ENCODE results near the gene ETNK2.
A peak's percentile ranks its signal among the peaks of the same experiment; 100 is the strongest.

The ETNK2 gene

DNA sequence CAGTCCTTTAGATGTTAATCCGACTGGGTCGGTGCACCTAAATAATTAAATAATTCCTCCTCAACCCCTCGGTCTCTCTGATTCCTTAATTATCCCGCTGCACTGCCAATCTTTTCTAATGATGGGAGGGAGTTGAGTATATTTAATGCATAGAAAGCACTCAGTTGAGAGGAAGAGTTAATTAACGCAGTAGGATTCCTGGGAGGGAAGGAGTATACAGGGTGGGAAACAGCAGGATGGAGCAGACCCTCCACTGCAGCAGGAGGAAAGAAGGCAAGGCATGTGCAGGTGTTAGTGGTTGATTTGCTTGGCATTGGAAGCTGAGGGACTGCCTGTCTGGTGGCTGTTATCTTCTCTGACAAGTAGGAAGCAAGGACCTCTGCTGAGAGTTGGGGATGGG lies 24.2 kb upstream of the ETNK2 start:
- no peak for DNase-seq (ENCODE audit: low spot score)

DNA sequence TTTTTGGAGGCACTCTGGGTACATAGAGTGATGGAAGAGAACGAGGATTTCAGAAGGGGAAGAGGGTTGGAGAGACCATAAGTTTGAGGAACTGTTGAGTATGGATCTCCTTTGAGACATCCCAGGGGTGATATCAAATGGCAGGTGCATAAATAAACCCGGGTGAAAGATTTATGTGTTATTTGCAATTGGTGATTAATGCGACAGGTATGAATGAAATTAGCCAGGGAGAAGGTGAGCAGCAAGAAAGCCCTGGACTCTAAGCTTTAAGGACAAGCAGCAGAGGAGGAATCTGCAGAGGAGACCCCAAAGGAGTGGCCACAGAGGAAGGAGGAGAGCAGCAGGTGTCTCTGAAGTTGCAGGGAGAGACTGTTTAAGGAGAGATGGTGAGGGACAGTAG lies 23.1 kb upstream of the ETNK2 start:
- peak; percentile 52 for DNase-seq (ENCODE audit: low spot score)

DNA sequence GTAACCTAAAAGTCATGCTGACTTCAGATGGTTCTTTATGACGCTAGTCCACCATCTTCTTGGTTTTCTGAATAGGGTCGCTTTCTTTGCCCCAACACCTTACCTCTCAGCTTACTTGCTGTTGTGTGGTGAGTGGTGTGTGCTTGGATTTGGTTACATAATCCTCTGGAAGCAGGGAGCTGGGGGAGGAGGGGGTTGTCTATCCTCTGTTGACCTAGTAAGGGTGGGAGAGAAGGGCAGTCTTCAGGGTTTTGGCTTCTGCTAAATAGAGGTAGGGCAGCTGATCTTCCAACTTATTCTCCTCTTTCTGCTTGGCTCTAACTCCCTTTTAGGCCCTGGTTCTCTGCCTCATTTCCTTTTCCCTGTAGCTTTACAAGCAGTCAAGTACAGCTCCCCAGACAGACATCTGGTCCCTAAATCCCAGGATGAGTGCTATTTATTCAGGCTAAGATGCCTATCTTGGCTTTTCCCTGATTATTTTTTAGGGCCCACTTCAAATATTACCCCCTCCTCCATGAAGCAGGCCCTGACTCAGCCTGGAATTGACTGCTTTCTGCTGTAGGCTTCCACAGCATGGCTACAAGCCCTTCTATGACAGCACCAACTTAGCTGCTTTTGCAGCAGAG lies 20.7 kb upstream of the ETNK2 start:
- no peak for DNase-seq (ENCODE audit: low spot score)

DNA sequence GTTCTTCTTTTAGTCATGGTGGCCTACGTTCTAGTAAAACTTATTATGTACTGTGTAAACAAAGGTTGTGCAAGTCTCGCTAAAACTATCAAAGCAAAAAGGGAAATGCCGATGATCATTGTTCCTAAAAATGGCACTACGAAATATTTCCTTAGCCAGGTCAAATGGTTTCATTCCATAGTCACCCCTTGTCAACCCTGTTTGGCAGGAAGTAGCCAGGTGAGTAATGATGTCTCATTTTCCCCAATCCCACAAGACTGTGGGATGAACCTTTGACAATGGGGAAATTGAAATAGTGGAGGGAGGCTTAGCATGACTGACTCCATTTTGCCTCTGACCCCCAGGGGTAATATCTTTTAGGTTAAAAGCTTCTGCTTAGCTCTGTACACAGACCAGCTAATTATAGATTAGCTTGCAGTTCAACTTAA lies 19.9 kb upstream of the ETNK2 start:
- DNase-seq (ENCODE audit: low spot score): peak; percentile 97

DNA sequence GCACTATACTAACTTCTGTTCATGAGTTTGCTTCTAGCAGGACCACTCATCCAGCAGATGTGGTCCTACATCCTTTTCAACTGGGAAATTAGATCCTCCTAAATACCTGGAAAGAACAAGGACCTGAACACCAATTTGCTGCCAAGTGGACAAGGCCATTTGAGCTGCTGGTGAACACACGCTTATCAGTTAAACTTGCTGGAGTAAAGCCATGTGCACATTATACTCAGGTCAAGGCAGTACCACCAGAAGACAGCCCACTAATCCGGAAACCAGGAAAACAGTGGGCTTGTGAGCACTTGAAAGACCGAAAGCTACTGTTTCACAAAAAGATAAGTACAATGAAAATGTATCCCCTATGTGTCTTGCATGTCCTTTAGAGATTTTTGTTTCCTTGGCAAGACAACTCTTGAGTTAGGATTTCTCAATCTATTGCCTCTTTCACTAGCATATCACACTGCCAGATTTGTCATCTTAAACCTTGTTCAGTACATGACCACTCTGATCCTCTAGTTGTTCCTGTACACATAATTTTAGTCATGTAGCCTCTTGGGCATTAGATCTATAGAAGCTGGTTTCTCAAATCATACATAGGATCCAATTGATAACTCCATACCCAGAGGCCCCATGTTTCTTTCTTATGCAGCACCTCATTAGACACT lies 18.8 kb upstream of the ETNK2 start:
- no peak for DNase-seq (ENCODE audit: low spot score)

DNA sequence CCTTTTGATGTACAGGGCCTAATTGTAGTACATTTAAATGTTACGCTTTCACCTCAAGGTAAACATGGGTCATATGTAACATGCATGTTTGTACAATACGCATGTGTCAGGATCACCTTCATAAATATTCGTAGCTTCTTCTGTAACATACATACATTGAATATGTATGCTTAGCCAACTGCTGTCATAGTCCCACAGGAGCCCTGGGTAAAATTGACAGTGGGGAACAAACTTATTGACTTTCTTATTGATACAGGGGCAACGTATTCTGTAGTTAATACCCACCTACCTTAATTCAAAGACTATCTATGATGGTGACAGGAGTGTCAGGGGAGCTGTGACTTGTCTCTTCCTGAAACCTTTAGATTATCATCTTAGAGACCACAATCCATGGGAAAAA lies 18.0 kb upstream of the ETNK2 start:
- DNase-seq (ENCODE audit: low spot score): no peak

DNA sequence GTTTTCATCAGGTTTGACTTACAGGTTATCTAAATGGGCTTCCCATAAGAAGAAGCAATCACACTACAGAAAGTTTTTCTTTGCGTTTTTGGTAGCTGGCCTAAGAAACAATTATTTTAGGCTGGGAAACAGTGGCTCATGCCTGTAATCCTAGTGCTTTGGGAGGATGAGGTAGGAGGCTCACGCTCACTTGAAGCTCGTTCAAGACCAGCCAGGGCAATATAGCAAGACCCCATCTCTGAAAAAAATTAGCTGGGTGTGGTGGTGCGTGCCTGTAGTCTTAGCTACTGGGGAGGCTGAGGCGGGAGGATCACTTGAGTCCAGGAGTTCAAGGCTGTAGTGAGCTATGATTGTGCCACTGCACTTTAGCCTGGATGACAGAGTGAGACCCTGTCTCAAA lies 15.9 kb upstream of the ETNK2 start:
- DNase-seq (ENCODE audit: low spot score): no peak

DNA sequence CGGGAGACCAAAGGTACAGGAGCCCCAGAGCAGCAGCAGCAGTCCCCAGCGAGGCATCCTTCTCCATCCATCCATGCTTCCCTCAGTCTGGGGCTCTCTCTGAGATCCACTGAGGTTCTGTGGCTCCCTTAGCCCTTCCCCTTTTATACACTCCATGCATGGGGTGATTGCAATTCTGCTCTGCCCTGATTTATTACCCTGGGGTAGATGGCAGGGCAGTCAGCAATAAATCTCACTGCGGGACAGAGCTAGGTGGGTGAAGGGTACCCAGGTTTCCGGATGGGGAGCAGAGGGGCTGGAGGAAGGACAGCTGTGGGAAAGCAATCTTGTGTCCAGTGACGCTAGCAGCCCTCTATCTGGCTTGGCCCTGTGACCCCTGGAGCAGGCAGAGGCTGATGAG lies 14.4 kb upstream of the ETNK2 start, which contains the start of gene REN:
TSS of gene REN (minus strand) at position 119 of the 400 bp plus-strand sequence. CDS start at position 75, 44 bp downstream.
- no peak for DNase-seq (ENCODE audit: low spot score)

DNA sequence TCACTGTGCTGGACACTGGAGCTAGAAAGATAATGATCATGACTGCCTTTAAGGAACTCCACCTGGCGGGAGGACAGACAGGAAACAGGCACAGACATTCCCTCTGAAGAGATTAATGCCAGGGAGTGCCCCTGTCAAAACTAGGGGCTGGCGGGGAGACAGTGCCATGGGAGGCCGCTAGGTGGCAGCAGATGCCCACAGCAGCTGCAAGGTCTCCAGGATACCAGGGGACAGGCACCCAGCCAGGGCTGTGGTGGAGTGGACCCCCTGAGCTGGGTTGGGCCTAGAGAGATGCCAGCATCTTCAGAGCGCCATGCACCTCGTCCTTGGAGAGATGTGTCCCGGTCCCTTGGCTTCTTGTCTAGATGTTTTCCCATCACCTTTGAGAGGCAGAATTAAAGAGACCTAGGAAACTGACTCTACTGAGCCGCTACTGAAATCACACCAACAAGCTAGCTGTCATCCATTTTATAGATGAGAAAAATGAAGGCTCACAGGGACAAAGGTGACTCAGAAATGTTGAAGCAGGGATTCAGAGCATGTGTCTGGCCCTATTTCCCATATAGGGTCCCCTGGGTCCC lies 10.7 kb upstream of the ETNK2 start:
- peak; percentile 88 for DNase-seq (ENCODE audit: low spot score)

DNA sequence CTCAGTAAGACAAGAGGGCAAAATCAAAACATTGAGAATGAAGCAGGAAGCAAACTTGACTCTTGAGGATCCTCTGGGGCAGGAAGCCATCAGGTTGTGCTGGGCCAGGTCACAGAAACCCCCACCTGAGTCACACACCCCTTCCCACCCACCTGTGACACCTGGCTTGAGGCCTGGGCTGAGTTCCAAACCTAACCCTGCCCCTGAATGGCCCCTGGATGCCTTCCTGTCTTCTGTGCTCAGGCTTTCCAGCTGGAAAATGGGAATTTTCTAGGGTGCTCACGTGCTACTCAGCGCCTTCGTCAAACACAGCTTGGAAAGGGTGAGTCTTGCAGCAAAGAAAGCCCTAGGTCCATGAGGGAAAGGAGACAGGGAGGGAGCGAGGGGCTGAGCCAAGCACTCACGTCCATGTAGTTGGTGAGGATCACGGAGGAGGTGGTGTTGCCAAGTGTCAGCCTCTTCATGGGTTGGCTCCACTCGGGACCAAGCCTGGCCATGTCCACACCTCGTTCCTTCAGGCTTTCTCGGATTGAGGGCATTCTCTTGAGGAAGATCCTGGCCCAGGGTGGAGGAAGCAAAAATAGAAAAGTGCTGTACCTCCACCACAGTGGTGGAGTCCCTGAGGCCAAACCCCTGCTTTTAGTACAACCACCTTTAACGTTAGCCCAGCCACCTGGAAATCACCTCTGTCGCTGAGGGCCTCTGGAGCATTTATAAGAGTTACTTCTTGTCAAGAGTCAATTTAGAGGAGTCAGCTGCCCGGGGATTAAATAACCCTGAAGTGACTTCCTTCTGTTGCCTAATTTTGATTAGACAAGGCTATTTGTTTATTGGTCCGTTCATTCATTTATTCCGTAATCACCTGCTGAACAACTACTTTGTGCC lies 10.0 kb upstream of the ETNK2 start:
- DNase-seq (ENCODE audit: low spot score): peak; percentile 42

DNA sequence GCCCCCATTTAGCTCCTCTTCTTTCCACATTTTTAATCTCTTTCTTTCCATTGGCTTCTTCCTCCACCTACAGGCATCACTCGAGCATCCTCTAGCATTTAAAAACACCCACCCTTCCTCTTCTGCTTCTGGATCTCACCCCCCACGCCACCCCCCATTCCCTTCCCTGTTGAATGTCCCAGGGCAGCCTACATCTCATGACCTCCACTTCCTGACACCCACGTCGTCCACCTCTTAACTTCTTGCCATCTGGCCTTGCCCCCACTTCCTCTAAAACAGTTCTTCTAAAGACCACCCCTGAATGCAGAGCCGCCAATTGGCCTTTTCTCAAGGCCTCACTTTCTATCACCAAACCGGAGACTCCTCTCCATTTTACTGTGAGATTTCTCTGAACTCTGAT lies 6.1 kb upstream of the ETNK2 start:
- no peak for DNase-seq (ENCODE audit: low spot score)

DNA sequence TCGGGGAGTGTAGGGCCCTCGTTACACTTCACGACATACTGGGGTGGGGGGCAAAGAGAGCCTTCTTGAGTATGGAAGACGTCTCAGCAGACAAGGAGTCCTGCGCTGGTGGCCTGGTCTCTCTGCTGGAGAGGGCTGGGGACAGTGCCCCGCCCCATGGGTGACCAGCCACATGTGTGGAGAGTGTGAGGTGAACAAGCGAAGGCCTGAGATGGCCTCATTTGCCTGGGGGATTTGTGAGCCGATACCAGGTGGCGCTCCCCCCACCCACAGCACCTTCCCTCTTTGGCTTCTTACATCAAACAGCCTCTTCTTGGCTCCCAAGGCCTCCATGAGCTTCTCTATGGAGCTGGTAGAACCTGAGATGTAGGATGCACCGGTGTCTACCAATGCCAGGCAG lies 4.0 kb upstream of the ETNK2 start:
- DNase-seq (ENCODE audit: low spot score): no peak

DNA sequence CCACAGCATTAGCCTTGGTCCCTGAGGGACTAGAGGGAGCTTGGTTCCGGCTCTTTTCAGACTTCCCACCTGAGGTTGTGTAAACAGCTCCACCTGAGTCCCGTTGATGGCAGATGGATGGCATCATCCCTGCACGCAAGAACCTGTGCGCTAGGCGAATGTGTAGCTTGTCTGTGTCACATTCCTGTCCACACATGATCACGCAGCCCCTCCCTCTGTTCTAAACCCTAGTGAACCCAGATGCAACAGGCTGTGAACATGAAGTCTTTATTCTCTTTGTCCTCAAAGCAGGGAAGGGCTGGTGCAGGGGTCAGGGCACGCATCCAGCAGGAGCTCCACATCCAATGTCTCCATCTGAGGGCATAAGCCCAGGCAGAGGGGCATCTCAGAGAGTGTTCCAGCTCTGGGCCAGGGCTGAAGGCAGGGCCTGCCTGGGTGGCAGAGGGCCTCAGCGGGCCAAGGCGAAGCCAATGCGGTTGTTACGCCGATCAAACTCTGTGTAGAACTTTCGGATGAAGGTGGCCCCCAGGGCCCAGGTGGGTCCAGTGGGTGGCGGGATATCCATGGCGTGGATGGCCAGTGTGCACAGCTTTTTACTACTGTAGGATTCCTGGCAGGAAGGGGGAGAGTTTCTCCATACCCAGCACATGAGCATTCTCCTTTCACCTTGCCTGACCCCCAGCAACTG lies 2.9 kb upstream of the ETNK2 start:
- DNase-seq (ENCODE audit: low spot score): no peak

DNA sequence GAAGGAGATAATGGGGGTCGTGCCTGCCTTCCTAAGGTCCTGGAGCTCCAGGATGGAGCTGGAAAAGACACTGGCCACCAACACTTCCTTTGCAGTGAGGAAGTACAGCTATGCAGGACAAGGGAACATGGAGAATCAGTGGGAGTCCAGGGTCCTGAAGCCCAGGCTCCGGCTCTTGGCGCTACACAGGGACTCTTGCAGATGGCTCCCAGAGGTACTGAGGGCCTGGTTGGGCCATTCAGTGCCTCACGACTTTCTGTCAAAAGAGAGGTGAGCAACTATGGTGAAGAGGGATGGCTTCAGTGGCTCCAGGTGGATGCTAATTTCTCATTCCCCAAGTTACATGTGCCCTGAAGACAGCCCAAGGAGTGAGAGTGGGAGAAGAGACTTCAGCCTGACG lies 1.8 kb upstream of the ETNK2 start:
- no peak for DNase-seq (ENCODE audit: low spot score)

DNA sequence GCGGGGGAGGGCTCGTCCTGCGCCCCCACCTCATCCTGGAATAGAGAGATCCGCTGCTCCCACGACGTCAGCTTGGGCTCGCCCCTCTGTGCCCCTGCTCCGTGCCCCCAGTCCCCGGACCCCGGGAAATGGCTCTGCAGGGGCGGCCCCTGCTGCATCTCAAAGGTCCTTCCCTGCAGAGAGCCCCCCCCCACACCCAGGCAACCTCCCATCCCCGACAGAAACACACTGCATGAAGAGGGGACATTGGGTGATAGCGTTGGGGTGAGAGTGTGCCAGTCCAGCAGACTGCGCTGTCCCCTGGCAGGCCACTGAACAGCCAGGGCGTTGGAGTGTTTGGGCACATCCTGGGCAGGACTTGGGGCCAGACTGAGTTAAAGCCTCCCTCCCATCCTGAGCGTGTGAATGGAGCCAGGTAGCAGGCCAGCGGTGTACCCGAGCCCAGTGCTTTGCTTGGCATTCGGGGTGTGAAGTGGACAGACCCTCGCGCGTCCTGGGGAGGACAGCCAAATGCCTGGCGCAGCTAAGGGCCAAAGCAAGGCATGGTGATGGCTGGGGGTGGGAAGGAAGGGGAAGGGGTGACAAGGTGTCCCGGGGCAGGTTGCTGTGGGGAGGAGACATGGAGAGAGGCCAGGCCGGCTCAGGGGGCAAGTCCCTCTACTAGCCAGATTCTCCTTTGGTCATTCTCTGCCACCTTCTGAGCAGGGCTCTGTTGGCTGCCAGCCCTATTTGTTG lies 633 bp upstream of the ETNK2 start:
- DNase-seq (ENCODE audit: low spot score): no peak

DNA sequence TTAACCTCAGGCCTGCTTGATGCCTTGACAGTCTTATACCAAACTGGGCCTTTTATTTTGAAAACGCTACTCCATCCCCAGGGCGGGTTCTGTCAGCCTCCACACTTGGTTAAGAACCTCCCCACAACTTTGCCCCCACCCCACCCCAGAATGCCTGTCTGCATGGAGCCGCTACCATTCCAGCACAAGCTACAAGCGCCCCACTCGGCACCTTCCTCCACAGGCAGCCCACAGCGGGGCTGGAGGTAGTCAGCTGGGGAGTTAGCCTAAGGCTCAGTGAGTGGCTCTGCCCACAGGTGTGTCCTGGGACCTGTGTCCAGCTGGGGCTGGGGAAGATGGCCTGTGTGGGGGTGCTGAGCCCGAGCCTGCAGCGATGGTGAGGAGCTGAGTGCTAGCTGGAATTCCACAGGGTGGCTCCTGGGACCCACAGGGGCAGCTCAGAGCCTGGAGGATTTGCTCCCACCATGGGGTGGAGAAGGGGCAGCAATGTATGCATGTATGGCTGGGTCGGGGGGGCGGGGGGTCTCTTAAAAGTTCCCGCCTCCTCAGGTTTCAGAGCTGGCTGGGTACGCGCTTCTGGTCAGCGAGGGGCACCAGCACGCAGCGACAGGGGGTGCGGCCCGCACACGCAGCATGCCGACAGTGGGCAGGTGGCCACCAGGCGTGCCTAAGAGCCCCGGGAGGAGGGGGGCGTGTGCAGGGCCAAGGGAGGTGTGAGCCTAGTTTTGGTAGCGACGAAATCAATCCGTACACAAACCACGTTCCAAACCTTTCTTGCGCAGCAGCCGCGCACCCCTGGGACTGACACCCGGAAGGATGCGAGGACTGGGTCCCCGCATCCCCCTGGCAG lies 917 bp downstream of the ETNK2 start:
- no peak for DNase-seq (ENCODE audit: low spot score)

DNA sequence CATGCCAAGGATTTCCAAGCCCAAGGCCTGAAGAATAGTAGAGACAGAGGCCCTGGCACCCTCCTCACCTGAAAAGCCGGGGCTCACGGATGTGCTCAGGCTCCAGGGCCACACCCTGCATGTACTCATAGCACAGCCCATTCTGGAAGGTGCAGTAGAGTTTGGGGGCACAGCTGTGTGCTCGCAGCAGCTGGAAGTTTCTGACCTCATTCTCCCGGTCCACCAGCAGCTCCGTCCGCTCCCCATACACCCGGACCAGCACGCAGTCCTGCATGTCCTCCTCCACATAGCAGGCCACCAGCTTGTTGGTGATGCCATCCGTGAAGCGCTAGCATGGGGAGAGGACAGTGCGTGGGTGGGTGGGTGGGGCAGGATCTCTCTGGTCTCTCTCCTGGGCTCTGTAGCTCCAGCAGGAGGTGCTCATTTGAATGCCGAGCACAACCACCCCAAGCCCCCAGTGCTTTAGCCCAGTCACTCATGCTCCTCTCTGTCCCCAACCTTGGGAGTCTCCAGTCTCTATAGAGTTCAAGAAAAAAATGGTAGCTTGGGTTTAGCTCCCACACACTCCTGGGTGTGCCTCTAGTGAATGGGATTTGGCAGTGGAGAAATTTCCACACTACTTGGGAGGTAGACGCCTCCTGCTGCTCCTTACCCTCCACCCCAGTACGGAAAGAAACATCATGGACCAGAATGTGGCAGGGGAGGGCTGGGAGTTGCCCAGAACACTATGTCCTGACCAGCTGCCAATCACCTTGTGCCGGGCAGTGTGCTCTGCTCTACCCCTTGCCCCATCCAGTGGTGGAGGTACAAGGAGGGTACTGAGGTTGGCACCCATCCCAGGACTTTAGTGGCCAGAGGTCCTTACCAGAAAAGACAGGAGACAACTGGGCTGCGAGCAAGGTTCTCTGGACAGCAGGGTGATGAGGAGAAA lies 1.9 kb downstream of the ETNK2 start:
- DNase-seq (ENCODE audit: low spot score): no peak

DNA sequence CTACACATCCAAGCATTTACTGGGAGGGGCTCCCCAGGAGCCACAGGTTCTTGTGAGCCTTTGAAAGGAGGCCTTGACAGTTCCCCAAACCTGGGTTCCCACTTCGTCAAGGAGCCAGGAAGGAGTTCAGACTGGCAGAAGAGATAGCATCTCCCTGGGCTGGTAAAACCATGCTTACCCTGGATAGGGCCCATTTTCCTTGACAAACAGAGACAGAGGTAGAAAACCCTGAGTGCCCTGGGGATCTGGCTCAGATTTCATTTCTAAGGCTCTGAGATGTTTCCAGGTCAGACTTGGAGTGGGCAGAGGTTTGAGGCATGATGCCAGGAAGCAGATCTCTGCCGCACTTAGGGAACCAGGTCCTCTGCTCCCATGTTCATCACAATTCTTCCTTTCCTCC lies 2.7 kb downstream of the ETNK2 start:
- DNase-seq (ENCODE audit: low spot score): no peak
